Pons (tissue), 1 donor: ENCODE results near the gene PRDM16.

Experiments
- DNase-seq: peaks from one replicate; pipeline ENCODE4 v3.0.0-alpha.2; 2016; ENCODE audit warnings: low spot score

Gene PRDM16

GRCh38 chr1:3032371-3033039, 36.5 kb upstream of the PRDM16 start:
- no peak for DNase-seq

- no peak for DNase-seq
These were observed 35.8 kb upstream of the PRDM16 start for GRCh38 chr1:3033040-3033789.

DNA sequence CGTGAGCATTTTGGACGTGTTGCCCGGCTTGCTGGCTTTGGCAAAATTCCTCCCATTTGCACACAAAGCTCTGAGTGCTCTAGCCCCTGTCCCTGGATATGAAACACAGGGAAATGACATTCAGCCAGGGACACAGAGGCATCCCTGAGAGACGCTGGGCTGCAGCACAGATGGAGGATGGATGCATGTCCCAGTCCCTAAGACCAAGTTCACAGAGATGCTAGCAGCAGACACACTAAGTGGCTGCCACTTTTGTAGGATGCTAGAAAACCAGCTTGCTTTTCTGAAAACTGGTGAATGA, 35.3 kb upstream of the PRDM16 start:
- no peak for DNase-seq

- DNase-seq: no peak
These were observed 34.8 kb upstream of the PRDM16 start for GRCh38 chr1:3034162-3034561.

- DNase-seq: no peak
These were observed 34.1 kb upstream of the PRDM16 start for GRCh38 chr1:3034728-3035562.

- DNase-seq: no peak
These were observed 33.2 kb upstream of the PRDM16 start for GRCh38 chr1:3035563-3036446.

- no peak for DNase-seq
These were observed 32.3 kb upstream of the PRDM16 start for GRCh38 chr1:3036447-3037280.

GRCh38 chr1:3037281-3038040, 31.5 kb upstream of the PRDM16 start:
- no peak for DNase-seq

- DNase-seq: no peak
These were observed 30.9 kb upstream of the PRDM16 start for GRCh38 chr1:3038113-3038551.

DNA sequence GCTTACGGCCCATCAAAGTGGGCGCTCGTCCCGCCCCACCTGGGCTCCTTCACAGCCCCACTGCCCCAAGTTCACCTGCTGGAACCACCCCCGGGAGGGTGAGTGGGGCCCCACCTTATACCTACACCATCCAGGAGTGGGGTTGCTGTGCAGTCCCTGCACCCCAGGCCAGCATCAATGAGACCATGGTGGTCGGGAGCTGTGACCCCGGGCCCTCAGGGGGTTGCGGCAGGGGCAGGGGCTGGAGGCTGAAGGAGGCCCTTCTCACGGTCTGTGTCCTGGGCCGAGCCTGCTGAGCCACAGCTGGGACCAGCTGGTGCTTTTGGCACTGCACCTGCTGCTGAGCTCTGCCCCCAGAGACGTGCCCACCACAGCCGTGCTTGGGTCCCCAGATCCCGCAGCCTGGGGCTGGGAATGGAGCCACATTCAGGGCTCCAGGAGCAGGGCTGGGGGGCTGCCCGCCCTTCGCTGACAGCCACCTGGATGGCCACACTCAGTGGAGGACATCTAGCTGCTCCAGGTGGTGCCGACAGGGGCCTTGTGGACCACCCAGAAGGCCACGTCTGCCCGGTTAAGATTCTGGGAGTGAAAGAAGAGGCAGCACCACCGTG, 30.3 kb upstream of the PRDM16 start:
- no peak for DNase-seq

GRCh38 chr1:3040004-3040403, 29.0 kb upstream of the PRDM16 start:
- no peak for DNase-seq

- DNase-seq: no peak
These were observed 26.5 kb upstream of the PRDM16 start for GRCh38 chr1:3042481-3042880.

- DNase-seq: no peak
These were observed 19.8 kb upstream of the PRDM16 start for GRCh38 chr1:3049164-3049563.

DNA sequence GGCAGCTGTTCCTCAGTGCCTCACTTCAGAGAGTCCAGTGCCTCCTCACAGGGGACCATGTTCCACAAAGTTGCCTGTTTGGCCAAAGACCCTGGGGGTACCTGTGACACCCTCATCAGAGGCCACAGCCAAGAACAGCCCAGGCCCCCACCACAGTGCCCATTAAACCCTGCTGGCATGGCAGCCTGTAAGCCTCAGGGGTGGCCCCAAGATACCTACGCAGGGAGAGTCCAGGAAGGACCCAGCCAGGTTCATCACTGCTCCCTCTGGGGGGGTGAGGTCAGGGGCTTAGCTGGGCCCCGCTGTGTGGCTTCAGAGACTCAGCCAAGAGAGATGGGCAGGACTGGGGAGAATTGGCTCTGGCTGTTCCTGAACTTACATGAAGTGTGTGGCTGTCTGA, 19.1 kb upstream of the PRDM16 start:
- DNase-seq: no peak

GRCh38 chr1:3050603-3051002, 18.4 kb upstream of the PRDM16 start:
- DNase-seq: no peak

DNA sequence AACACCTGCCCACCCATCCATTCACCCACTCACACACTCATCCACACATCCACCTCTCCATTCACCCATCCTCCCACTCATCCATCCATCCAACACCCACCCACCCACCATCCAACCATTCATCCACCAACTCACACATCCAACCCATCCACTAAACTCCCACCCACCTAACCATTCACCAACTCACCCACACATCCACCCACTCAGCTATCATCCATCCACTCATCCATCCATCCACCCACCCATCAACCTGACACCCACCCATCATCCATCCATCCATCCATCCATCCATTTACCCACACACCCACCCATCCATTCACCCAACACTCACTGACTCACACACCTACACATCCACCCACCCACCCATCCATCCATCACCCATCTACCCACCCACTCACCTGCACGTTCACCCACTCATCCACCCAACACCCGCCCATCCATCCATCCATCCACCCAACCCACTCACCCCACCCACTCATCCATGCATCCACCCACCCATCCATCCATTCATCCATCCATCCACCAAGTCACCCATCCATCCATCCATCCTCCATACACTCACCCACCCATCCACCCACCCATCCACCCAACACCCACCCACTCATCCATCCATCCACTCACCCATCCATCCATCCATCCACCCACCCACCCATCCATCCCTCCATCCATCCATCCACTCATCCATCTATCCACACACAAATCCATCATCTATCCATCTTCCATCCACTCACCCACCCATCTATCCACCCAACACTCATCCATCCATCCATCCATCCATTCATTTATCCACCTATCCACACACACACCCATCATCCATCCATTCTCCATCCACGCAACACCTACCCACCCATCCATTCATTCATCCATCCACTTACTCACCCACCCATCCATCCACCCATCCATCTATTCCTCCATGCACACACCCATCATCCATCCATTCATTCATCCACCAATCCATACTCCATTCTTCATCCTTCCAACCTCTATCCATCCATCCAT, 17.4 kb upstream of the PRDM16 start:
- DNase-seq: no peak

DNA sequence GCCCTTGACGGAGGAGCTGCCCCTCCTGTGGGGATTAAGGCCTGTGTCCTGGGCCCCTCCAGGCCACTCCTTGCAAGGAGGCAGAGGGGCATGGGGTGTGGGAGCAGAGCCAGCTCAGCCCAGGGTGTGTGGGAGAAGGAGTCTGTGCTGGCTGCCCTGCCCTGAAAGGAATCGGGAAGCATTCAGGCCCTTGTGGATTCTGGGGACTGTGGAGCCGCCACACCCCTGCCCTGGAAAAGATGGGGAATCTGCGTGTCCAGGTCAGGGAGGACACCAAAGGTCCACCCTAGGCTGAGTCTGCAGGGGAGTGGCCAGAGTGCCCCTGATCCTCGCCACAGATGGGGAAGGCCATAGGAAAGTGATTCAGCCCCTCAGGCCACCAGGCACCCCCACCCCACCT, 16.5 kb upstream of the PRDM16 start:
- no peak for DNase-seq

DNA sequence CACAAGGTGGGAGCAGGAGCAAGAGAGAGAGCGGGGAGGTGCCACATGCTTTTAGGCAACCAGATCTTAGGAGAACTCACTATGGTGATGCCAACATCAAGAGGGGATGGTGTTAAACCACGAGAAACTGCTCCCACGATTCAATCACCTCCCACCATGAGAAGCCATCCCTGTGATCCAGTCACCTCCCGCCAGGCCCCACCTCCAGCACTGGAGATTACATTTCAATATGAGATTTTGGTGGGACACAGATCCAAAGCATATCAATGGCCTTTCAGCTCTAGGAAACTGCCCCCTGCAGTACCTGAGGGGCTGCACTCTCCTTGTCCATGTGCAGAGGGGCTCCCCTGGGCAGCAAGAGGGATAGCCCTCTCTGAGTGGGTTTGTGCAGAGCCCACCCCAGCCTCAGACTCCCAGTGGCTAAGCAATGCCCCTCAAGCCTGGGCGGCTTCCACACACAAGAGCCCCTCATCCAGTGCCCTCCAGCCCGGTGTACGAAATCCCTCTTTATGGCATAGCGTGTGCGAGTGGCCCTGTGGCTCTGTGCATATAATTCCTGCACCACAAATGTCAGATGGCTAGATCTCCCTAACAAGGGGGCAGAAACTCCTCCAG, 15.5 kb upstream of the PRDM16 start:
- DNase-seq: no peak
